Endothelial cell of umbilical vein (primary cell): ENCODE data around the gene RBM20.

Experiments
- EZH2 ChIP-seq: IDR thresholded peaks from 2 replicates; pipeline ENCODE4 v1.6.1; 2012; ENCODE audit warnings: borderline replicate concordance, low read depth, mild to moderate bottlenecking, moderate library complexity, low read length, inconsistent platforms; ENCODE audit not compliant: severe bottlenecking
- POLR2A ChIP-seq: IDR thresholded peaks from 2 replicates; pipeline ENCODE4 v1.6.1; 2012; ENCODE audit warnings: low read depth, mild to moderate bottlenecking, control low read depth, low read length
- POLR2AphosphoS5 ChIP-seq: IDR thresholded peaks from 2 replicates; pipeline ENCODE4 v1.6.1; 2012; ENCODE audit warnings: low read depth, mild to moderate bottlenecking, control low read depth, low read length, moderate library complexity; ENCODE audit not compliant: insufficient read depth
- TF ChIP-seq, protein P1 (sequence below), 2 donors: IDR thresholded peaks; 1 replicate in 1 of 2; 2 replicates in 1 of 2; pipeline ENCODE4 v1.5.1; 2011; ENCODE audit warnings: low read length in 2 of 2, mild to moderate bottlenecking in 2 of 2, moderate library complexity in 2 of 2, control low read depth in 1 of 2, inconsistent platforms in 1 of 2, low read depth in 1 of 2; ENCODE audit not compliant: insufficient read depth in 1 of 2; ENCODE audit errors: extremely low read depth in 1 of 2
- TF ChIP-seq, protein P2 (sequence below): IDR thresholded peaks from 2 replicates; pipeline ENCODE4 v1.6.1; 2011; ENCODE audit not compliant: insufficient read depth, insufficient read length

DNA sequence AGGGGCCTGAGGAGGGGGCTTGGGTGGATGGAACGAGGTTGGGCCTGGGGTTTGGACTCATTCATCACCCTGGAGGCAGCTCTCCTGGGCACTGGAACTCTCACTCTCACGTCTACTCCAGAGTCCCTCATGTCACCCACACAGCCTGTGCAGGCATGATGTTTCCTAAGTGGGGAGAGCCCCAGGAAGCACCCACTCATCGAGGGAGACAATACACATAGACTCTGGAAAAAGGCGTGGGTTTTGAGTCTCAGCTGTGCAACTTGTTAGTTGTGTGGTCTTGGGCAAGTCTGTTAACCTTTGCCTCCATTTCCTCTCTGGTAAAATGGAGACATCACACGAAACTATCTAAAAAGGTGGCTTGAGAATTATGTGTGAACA, 25.9 kb upstream of the RBM20 start:
- TF ChIP-seq EZH2 (no peak), POLR2A (no peak), POLR2AphosphoS5 (no peak)
- TF ChIP-seq, protein P1, sequence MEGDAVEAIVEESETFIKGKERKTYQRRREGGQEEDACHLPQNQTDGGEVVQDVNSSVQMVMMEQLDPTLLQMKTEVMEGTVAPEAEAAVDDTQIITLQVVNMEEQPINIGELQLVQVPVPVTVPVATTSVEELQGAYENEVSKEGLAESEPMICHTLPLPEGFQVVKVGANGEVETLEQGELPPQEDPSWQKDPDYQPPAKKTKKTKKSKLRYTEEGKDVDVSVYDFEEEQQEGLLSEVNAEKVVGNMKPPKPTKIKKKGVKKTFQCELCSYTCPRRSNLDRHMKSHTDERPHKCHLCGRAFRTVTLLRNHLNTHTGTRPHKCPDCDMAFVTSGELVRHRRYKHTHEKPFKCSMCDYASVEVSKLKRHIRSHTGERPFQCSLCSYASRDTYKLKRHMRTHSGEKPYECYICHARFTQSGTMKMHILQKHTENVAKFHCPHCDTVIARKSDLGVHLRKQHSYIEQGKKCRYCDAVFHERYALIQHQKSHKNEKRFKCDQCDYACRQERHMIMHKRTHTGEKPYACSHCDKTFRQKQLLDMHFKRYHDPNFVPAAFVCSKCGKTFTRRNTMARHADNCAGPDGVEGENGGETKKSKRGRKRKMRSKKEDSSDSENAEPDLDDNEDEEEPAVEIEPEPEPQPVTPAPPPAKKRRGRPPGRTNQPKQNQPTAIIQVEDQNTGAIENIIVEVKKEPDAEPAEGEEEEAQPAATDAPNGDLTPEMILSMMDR (IDR thresholded peaks at IDR 0.05; ENCODE audit: extremely low read depth in 1 of 2, insufficient read depth in 1 of 2, low read depth in 1 of 2, low read length in 2 of 2), result no peak
- TF ChIP-seq, protein P2, sequence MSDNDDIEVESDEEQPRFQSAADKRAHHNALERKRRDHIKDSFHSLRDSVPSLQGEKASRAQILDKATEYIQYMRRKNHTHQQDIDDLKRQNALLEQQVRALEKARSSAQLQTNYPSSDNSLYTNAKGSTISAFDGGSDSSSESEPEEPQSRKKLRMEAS, result no peak
